Mesenteric fat pad (tissue), 1 donor: ENCODE results near the gene LRRC3C. TPM values are rescaled to one million over a fixed set of nuclear protein-coding genes. Genes with fewer than 3 reads are reported as not detected.

ENCODE experiments used
- DNase-seq: peaks from one replicate; pipeline ENCODE4 v3.0.0-alpha.2; 2020; ENCODE audit warnings: low spot score
- total RNA-seq: library from RNA; stranded (reverse); fragmentation: NEBNext Ultra II Directional; extraction: Animal tissue kit (Norgen Biotek cat#: 25700); gene quantifications from one replicate; pipeline ENCODE4 v1.2.1, GENCODE V29; 2021
- donor health status: DM: yes; HTN: yes; CAD: no.

LRRC3C gene
- total RNA-seq, 1 donor from 2014 or later = not detected

DNA sequence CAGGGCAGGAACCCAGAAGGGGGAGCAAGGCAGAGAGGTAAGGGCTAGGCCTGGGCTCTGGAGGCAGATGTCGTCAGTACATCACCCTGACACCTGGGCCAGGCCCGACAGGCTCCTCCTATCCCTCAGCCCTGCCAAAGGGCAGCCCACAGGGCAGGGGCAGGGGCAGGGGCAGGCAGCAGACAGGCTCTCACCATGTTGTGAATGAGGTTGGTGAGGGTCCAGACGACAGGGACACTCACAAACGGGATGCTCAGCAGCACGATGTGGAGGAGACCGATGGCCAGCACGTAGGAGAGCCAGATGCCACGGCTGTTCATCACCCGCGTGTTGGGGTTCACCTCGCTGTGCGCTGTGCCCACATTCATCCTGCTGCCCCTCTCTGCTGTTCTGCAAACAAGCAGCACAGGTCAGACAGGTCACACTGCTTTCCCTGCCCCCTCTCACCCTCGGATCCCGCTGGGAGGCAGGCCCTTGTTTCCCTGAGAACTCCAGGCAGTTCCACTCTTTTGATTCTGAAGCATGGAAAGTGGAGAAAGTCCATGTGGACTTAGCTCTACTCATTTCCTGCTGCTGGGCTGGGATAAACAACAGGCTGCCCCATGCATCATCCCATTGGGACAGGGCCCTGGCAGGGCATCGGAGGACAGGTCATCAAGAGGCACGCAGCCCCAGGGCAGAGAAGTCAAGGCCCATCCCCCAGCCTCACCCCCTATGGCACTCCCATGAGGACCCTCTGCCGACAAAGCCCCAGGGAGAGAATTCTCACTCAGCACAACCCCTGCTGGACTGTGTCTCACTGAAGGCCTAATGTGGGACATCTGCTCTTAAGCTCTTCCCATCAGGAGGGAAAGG is 3.5 kb upstream of the LRRC3C start:
- DNase-seq = no peak

GRCh38 chr17:39924691-39925055 is 2.9 kb upstream of the LRRC3C start:
- no peak for DNase-seq

GRCh38 chr17:39925282-39926134 is 2.0 kb upstream of the LRRC3C start:
- DNase-seq = no peak

- DNase-seq = no peak
Measured at GRCh38 chr17:39926135-39926587, 1.4 kb upstream of the LRRC3C start.

DNA sequence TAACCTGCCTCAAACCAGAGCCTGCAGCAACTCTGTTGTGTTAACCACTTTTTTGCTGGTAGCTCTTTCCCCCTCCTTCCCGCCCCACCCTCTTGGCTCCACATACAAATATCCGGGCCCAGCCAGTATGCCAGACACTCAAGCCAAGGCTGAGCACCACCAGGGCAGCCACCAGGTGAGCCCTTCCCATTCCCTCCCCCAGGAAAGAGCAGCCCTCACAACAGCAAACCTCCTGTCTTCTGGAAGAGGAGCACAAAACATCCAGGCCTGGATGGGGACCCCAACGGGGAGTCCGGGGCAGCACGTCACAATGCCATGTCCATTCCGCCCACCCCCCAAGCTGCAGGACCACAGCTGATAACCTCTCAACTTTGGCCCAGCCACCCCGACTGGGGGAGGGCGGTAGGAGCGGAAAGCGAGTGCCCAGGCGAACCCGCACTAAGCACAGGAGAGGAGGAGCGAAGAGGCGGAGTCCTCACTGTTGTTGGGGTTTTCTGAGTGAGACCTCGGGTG is 888 bp upstream of the LRRC3C start:
- DNase-seq = no peak

DNA sequence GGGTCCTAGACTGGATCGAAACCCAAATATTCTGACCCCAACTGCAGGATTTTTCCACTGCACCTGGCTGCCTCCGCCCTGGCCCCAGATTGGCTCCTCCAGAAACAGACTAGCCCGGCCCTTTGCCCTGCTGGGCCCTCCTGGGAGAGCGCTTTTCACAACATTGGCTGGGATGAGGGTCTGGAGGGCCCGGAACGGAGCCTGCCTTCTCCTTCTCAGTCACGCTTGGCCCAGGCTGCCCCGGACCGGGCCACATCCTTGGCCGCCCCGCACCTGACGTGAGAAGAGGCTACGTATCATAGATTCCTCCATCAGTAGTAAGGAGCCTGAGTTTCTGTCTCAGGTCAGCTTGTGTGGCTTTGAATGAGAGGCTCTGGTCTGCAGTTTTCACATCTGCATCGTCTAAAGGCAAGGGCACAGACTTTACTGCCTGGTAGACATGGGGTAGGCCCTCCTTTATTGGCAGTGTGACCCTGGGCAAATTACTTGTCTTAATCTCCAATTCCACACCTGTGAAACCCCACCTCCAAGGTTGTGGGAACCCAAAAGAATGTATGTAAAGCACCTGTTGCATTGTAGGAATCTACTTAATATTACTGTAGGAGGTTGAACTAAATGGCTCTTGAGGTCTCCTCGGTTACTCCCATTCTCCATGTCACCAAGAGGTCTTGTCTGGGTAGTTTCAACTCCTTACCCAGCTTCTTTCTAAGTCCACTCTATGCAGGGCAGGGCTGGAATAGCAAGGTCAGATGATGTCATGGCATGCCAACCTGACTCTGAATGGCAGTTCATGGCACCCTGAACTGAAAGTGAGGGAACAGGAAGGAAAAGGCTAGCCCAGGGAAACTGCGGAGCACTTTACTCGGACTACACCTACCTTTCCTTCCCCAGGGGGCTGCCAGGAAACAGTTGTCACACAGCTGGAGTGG is 661 bp downstream of the LRRC3C start:
- DNase-seq = no peak

GRCh38 chr17:39928858-39929645 is 1.5 kb downstream of the LRRC3C start:
- no peak for DNase-seq

GRCh38 chr17:39929646-39930407 is 2.3 kb downstream of the LRRC3C start:
- DNase-seq = no peak

DNA sequence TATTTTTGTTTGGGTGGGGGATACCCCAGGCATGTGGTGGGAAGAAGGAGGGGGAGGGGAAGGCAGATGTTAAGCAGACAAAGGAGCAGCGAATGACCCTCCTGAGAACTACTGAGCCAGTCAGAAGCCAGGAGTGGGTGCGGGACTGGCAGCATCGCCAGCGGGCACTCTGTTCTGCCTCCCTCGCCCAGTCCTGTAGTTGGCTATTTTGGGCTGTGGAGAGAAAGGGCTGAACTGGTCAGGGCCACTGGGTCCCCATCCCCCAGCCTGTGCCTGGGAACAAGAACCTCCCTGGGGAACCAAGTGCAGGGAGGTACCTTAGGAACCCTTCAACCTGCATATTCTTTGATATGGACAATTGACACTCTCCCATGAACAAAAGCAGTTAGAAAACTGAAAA is 6.4 kb downstream of the LRRC3C start:
- DNase-seq = no peak

DNA sequence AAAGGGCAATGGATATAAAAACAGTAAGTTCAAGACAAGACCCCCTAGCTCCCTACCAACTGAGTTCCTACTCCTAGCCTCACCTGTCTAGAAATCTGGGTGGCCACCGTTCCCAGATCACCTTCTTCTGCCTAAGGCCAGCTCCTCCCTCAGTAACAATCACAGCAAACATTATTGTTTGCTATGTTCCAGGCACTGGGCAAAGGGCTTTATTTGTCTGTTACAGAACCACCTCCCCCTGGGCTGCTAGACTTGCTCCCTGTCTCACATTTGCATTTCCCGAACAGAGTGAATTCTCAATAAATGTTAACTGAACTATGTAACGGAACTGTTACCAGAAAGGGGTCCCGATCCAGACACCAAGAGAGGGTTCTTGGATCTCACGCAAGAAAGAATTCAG is 6.8 kb downstream of the LRRC3C start:
- DNase-seq = no peak

GRCh38 chr17:39935909-39936308 is 8.4 kb downstream of the LRRC3C start:
- DNase-seq = no peak

GRCh38 chr17:39937447-39937846 is 9.9 kb downstream of the LRRC3C start:
- DNase-seq = no peak

- no peak for DNase-seq
Measured at GRCh38 chr17:39938140-39938869, 10.8 kb downstream of the LRRC3C start.

GRCh38 chr17:39939106-39939505 is 11.6 kb downstream of the LRRC3C start:
- no peak for DNase-seq

GRCh38 chr17:39939588-39940419 is 12.3 kb downstream of the LRRC3C start:
- DNase-seq = no peak

DNA sequence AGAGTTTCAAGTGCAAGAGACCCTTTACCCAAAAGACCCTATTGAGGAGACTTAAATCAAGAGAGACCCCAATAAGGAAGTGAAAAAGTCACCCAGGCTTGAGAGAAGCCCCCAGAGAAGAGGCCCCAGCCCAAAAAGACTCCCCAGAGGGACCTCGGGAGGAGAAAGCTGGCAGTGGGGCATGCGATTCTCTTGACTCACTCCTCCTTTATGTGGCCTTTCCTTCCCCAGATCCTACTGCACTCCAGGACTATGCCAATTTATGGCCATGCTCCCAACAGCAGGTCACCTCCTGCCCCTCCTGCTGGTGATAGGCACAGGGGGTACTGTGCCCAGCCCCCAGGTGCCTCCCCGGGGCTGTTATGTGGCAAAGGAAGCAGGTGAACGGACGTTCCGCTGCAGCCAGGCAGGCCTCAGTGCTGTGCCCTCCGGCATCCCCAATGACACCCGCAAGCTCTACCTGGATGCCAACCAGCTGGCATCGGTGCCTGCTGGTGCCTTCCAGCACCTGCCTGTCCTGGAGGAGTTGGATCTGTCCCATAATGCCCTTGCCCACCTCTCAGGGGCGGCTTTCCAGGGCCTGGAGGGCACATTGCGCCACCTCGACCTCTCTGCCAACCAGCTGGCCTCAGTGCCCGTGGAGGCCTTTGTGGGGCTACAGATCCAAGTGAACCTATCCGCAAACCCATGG is 16.3 kb downstream of the LRRC3C start:
- DNase-seq = no peak

DNA sequence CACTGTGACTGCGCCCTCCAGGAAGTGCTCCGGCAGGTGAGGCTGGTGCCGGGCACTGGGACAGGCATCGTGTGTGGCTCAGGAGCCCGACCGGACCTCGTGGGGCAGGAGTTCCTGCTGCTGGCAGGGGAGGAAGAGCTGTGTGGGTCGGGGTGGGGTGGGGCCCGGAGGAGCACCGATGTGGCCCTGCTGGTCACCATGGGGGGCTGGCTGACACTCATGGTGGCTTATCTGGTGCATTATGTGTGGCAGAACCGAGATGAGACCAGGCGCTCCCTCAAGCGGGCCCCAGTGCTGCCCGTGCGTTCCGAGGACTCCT is 16.8 kb downstream of the LRRC3C start:
- DNase-seq = no peak
